ENCODE data around the gene MALAT1. TPM values are rescaled to one million over a fixed set of nuclear protein-coding genes. Genes with fewer than 3 reads are reported as not detected.

MALAT1 gene
- total and polyA plus RNA-seq, 2 donors (not counting 1 experiment from before 2014, with no cell fraction given) = 646 to 32,417 TPM

DNA sequence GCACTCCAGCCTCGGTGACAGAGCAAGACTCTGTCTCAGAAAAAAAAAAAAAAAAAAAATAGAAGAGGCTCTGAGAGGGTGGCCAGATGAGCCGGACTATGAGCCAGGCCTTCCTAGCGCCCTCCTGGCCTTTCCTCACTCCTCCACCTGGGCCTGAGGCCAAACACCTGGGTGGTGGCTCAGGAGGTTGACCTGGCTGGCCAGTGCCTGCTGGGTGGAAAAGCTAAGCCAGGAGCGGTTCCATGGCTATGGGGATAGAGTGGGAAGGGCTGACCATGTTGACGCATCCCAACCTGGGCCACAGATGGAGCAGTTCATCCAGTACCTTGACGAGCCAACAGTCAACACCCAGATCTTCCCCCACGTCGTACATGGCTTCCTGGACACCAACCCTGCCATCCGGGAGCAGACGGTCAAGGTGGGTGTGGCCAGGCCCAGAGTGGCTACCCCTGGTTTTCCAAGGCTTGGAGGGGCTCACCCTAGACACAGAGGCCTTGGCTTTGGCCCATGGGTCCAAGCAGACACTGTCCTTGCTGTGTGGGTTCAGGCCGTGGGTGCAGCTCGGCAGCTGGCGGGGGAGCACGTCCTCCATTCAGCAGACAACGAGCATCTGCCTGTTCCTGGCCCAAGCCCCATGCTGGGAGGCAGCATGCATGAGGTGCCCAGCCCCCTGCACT, 33.7 kb downstream of the MALAT1 start:
- ChIA-PET POLR2A (interaction anchor here (0.6 to 0.7 kb wide), 4 partner anchors 18 to 787 kb away, joined by 6 to 9 read pairs (median 6); no protein-coding TSS in a partner anchor), CTCF (no interaction called here)
- H2AFZ ChIP-seq (ENCODE audit: insufficient read depth, low read depth, low read length, poor library complexity, severe bottlenecking) = no peak overlapping the region
- 95% methylated on average over 13 of the region's 15 CpGs for WGBS (ENCODE audit: insufficient coverage)
- peaks cover 5% of the 10 kb centered on the region for H4K20me1 ChIP-seq (ENCODE audit: control insufficient read depth, insufficient read depth, low read length, poor library complexity, severe bottlenecking)
- peaks cover 16% of the 10 kb centered on the region for H3K79me2 ChIP-seq (ENCODE audit: control insufficient read depth, insufficient read depth, low read length)
- H3K27me3 ChIP-seq (replicated peaks in 1 of 4; ENCODE audit: control extremely low read depth in 1 of 4, control insufficient read depth in 3 of 4, insufficient read depth in 4 of 4, low read length in 3 of 4) = no peaks in the 10 kb centered on the region
- peaks cover 2% of the 10 kb centered on the region for H3K4me1 Mint-ChIP-seq
- TF ChIP-seq EZH2 (IDR thresholded peaks at IDR 0.05; ENCODE audit: borderline replicate concordance, insufficient read depth, low read depth, low read length, poor library complexity, severe bottlenecking) = no peak
- TF ChIP-seq, protein P1, sequence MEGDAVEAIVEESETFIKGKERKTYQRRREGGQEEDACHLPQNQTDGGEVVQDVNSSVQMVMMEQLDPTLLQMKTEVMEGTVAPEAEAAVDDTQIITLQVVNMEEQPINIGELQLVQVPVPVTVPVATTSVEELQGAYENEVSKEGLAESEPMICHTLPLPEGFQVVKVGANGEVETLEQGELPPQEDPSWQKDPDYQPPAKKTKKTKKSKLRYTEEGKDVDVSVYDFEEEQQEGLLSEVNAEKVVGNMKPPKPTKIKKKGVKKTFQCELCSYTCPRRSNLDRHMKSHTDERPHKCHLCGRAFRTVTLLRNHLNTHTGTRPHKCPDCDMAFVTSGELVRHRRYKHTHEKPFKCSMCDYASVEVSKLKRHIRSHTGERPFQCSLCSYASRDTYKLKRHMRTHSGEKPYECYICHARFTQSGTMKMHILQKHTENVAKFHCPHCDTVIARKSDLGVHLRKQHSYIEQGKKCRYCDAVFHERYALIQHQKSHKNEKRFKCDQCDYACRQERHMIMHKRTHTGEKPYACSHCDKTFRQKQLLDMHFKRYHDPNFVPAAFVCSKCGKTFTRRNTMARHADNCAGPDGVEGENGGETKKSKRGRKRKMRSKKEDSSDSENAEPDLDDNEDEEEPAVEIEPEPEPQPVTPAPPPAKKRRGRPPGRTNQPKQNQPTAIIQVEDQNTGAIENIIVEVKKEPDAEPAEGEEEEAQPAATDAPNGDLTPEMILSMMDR (IDR thresholded peaks at IDR 0.05) = no peak
- DNase-seq = no peak
- no peak overlapping the region for H3K4me3 ChIP-seq (ENCODE audit: control extremely low read depth in 1 of 5, extremely low read depth in 1 of 5, insufficient read depth in 1 of 5, low read depth in 2 of 5, low read length in 4 of 5)
- H3K27ac Mint-ChIP-seq = no peak overlapping the region
- H3K9me3 ChIP-seq (ENCODE audit: control extremely low read depth in 1 of 3, control insufficient read depth in 2 of 3, insufficient read depth in 1 of 3, low read length in 2 of 3) = no peaks in the 10 kb centered on the region
- H3K27me3 Mint-ChIP-seq = no peaks in the 10 kb centered on the region
- H3K9me3 Mint-ChIP-seq (ENCODE audit: insufficient read depth) = no peaks in the 10 kb centered on the region
- ATAC-seq (ENCODE audit: low read depth) = no peak
- no peak overlapping the region for H3K9ac ChIP-seq (ENCODE audit: low read length)
- H3K4me3 Mint-ChIP-seq = no peak overlapping the region
- no peak overlapping the region for H3K27ac ChIP-seq (ENCODE audit: low read length in 2 of 2)
- H3K4me2 ChIP-seq (replicated peaks; ENCODE audit: low read depth, low read length, poor library complexity, severe bottlenecking) = no peak overlapping the region
- peaks cover 2 to 58% of the 10 kb centered on the region in 2 experiments for H3K36me3 ChIP-seq (replicated peaks in 1 of 2; ENCODE audit: control extremely low read depth in 1 of 2, control insufficient read depth in 1 of 2, extremely low read depth in 1 of 2, insufficient read depth in 2 of 2, low read length in 1 of 2)
- no peaks in the 10 kb centered on the region for H3K4me1 ChIP-seq (ENCODE audit: control insufficient read depth in 2 of 2, insufficient read depth in 2 of 2, low read length in 2 of 2)
- intact Hi-C loops (cut with micrococcal nuclease) = no loop called here

DNA sequence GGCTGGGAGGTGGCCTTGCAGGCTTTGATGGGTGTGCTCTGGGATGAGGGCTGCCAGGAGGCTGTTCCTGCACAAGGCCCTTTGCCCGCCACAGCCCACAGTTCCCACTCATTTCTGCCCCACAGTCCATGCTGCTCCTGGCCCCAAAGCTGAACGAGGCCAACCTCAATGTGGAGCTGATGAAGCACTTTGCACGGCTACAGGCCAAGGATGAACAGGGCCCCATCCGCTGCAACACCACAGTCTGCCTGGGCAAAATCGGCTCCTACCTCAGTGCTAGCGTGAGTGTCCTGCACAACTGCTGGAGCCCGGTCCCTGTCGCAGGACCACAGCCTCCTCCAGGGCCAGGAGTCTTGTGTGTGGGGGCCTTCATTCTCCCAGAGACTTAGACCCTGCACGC, 36.3 kb downstream of the MALAT1 start:
- ChIA-PET POLR2A (no interaction called here), CTCF (interaction anchor here (2.5 kb wide), 1 partner anchor 17 kb away, joined by 9 read pairs; no protein-coding TSS in a partner anchor)
- Histone ChIP-seq H3K9ac (ENCODE audit: low read length) (no peak overlapping the region), H3K79me2 (ENCODE audit: control insufficient read depth, insufficient read depth, low read length) (no peaks in the 10 kb centered on the region), H3K9me3 (ENCODE audit: control extremely low read depth in 1 of 3, control insufficient read depth in 2 of 3, insufficient read depth in 1 of 3, low read length in 2 of 3) (no peaks in the 10 kb centered on the region), H3K27me3 (replicated peaks in 1 of 4; ENCODE audit: control extremely low read depth in 1 of 4, control insufficient read depth in 3 of 4, insufficient read depth in 4 of 4, low read length in 3 of 4) (no peaks in the 10 kb centered on the region), H3K36me3 (replicated peaks in 1 of 2; ENCODE audit: control extremely low read depth in 1 of 2, control insufficient read depth in 1 of 2, extremely low read depth in 1 of 2, insufficient read depth in 2 of 2, low read length in 1 of 2) (peaks cover 2 to 55% of the 10 kb centered on the region in 2 experiments), H3K4me1 (ENCODE audit: control insufficient read depth in 2 of 2, insufficient read depth in 2 of 2, low read length in 2 of 2) (peaks cover 4 to 6% of the 10 kb centered on the region in 2 donors), H3K4me2 (replicated peaks; ENCODE audit: low read depth, low read length, poor library complexity, severe bottlenecking) (no peak overlapping the region), H2AFZ (ENCODE audit: insufficient read depth, low read depth, low read length, poor library complexity, severe bottlenecking) (no peak overlapping the region), H4K20me1 (ENCODE audit: control insufficient read depth, insufficient read depth, low read length, poor library complexity, severe bottlenecking) (peaks cover 9% of the 10 kb centered on the region), H3K27ac (ENCODE audit: low read length in 2 of 2) (no peak overlapping the region), H3K4me3 (ENCODE audit: control extremely low read depth in 1 of 5, extremely low read depth in 1 of 5, insufficient read depth in 1 of 5, low read depth in 2 of 5, low read length in 4 of 5) (no peak overlapping the region)
- no peak for TF ChIP-seq EZH2 (IDR thresholded peaks at IDR 0.05; ENCODE audit: borderline replicate concordance, insufficient read depth, low read depth, low read length, poor library complexity, severe bottlenecking)
- TF ChIP-seq, protein P1 (IDR thresholded peaks at IDR 0.05) = no peak
- intact Hi-C loops (cut with micrococcal nuclease) = no loop called here
- H3K4me1 Mint-ChIP-seq = peaks cover 4% of the 10 kb centered on the region
- 94% methylated on average over 8 of the region's 9 CpGs for WGBS (ENCODE audit: insufficient coverage)
- no peaks in the 10 kb centered on the region for H3K9me3 Mint-ChIP-seq (ENCODE audit: insufficient read depth)
- DNase-seq (no peak), ATAC-seq (ENCODE audit: low read depth) (no peak)
- no peak overlapping the region for H3K4me3 Mint-ChIP-seq
- no peaks in the 10 kb centered on the region for H3K27me3 Mint-ChIP-seq
- H3K27ac Mint-ChIP-seq = no peak overlapping the region
